GM12892 (cell line): ENCODE data around the gene SH3D19.
"Not testable (repeated sequence)": the region's sequence is repeated elsewhere in the genome, so short reads cannot be mapped to it uniquely, and the experiment has no call there.

Source experiments
- DNase-seq: peaks from one replicate; pipeline ENCODE4 v3.0.0; 2011; ENCODE audit not compliant: insufficient read length
- FAIRE-seq: peaks from 2 replicates; lab custom pipeline; 2011; peaks lifted over from hg19 to GRCh38; lab: Jason Lieb, UNC
- POLR2A ChIP-seq: IDR thresholded peaks from 2 replicates; pipeline ENCODE4 v1.6.1; 2011; ENCODE audit warnings: low read depth, low read length, control low read depth
- POLR2AphosphoS5 ChIP-seq: IDR thresholded peaks from 2 replicates; pipeline ENCODE4 v1.6.1; 2011; ENCODE audit warnings: low read depth, low read length, control low read depth
- TAF1 ChIP-seq: IDR thresholded peaks from 2 replicates; pipeline ENCODE4 v1.6.1; 2011; ENCODE audit warnings: low read depth, mild to moderate bottlenecking, control low read depth, low read length, borderline replicate concordance

The SH3D19 gene

DNA sequence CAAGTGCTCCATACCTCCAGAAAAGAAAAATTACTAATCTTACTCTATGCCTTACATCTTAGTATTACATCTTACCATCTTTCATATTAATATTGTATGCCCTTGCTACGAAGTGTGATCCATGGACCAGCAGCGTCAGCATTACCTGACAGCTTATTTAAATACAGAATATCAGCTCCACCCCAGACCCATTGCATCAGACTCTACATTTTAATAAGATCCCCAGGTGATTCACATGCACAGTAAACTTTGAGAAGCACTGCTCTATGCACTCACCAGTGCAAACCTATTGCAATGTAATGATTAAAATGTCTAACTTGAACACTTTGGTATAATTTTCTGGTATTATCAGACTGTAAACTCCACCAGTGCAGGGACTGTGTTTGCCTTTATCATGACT, 14.1 kb upstream of the SH3D19 start:
- FAIRE-seq (no peak), DNase-seq (no peak)
- TF ChIP-seq POLR2A (no peak), TAF1 (no peak), POLR2AphosphoS5 (no peak)

- FAIRE-seq, result no peak
Observed at GRCh38 chr4:151331276-151332042, 6.1 kb upstream of the SH3D19 start.

GRCh38 chr4:151329217-151330007, 4.0 kb upstream of the SH3D19 start:
- no peak for DNase-seq
- TF ChIP-seq TAF1, result no peak
- no peak for TF ChIP-seq POLR2A
- TF ChIP-seq POLR2AphosphoS5, result no peak
- no peak for FAIRE-seq

More at GRCh38 chr4:151331276-151332042, 6.1 kb upstream of the SH3D19 start:
- TF ChIP-seq POLR2AphosphoS5, result no peak
- TF ChIP-seq TAF1, result no peak
- TF ChIP-seq POLR2A, result no peak
- no peak for DNase-seq

DNA sequence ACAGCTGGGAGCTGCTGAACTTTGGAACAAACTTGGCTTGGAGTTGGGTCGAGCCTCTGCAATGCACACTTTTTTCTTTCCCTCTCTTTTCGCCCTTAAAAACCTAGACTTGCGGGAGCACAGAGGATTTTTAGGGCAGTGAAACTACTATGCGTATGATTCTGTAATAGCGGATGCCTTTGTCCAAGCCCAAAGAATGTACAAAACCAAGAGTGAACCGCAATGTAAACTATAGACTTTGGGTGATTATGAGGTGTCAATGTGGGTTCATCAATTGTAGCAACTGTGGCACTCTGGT, 493 bp upstream of the SH3D19 start:
- DNase-seq (no peak), FAIRE-seq (no peak)
- TF ChIP-seq POLR2A, result no peak
- TF ChIP-seq TAF1, result no peak
- no peak for TF ChIP-seq POLR2AphosphoS5

- TF ChIP-seq POLR2AphosphoS5 (no peak), POLR2A (no peak), TAF1 (no peak)
- FAIRE-seq (no peak), DNase-seq (no peak)
Observed at GRCh38 chr4:151324752-151325110, 674 bp downstream of the SH3D19 start.

DNA sequence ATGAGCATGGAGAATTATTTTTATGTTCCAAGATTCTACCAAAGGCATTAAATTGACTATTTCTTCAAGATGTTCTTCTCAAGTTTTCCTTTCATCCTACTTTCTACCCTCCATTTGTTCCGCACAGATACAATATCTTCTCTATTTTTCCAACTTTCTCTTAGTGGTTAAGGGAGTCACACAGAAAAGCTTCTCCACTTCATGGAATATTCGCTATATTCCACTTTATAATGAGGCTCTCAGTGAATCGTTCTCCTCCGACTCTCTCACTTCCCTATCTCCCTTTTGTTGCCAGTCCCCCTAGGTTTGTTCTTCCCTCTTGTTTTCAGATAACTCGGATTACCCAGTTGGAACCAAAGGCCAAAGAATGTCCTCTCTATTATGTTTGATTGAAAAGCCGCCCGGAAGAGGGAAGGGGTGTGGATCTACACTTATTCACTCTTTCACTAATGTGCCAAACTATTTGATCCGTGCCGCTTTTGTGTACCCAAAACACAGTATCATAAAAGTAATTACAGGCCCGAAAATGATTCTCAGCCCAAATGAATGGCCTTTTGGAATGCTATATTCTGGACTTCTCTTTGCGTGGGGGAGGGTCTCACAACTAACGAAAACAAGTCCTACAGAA, 1.2 kb downstream of the SH3D19 start:
- DNase-seq (no peak), FAIRE-seq (no peak)
- TF ChIP-seq POLR2AphosphoS5, result no peak

DNA sequence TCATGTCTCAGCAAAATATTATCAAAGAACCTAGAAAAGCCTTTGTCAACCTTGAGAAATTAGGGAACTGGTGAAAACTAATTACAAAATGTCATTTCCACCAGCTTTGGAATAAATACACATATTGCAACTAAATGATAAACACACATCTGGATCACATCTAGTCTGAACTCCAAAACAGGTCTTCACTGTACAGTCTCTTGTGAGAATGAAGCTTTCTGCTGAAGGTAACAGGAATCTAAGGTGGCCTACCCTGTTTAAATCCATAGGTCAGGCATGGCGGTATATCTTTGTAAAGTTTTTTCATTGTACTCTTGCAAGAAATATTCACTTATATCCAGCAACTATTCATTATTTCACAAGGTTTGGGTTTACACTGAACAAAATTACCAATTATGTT, 1.7 kb downstream of the SH3D19 start:
- DNase-seq (no peak), FAIRE-seq (no peak)
- TF ChIP-seq POLR2A, result no peak
- no peak for TF ChIP-seq TAF1
- no peak for TF ChIP-seq POLR2AphosphoS5

GRCh38 chr4:151322570-151322969, 2.8 kb downstream of the SH3D19 start:
- no peak for TF ChIP-seq POLR2A
- TF ChIP-seq POLR2AphosphoS5, result no peak
- TF ChIP-seq TAF1, result no peak
- FAIRE-seq (no peak), DNase-seq (no peak)

DNA sequence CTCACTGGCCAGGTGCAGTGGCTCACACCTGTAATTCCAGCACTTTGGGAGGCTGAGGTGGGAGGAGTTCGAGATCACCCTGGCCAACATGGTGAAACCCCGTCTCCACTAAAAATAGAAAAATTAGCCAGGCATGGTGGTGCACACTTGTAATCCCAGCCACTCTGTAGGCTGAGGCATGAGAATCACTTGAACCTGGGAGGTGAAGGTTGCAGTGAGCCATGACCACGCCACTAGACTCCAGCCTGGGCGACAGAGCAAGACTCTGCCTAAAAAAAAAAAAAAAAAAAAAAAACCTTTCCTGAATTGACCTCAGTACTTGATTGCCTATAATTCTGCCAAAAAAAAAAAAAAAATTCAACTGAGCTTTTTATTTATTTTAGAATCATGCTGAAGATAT, 3.2 kb downstream of the SH3D19 start:
- not testable (repeated sequence) for FAIRE-seq, DNase-seq

- DNase-seq (no peak), FAIRE-seq (no peak)
- TF ChIP-seq POLR2AphosphoS5, result no peak
- no peak for TF ChIP-seq POLR2A
- TF ChIP-seq TAF1, result no peak
Observed at GRCh38 chr4:151321586-151321985, 3.8 kb downstream of the SH3D19 start.

- no peak for DNase-seq
- FAIRE-seq, result no peak
- TF ChIP-seq TAF1, result no peak
- TF ChIP-seq POLR2A, result no peak
- TF ChIP-seq POLR2AphosphoS5, result no peak
Observed at GRCh38 chr4:151319490-151319889, 5.9 kb downstream of the SH3D19 start.

- DNase-seq, result no peak
- TF ChIP-seq POLR2AphosphoS5, result no peak
- no peak for TF ChIP-seq POLR2A
- TF ChIP-seq TAF1, result no peak
- FAIRE-seq, result no peak
Observed at GRCh38 chr4:151318307-151319006, 6.9 kb downstream of the SH3D19 start.
